ENCODE results near the gene ADAT2. TPM values are rescaled to one million over a fixed set of nuclear protein-coding genes. Genes with fewer than 3 reads are reported as not detected.
A peak's percentile ranks its signal among the peaks of the same experiment; 100 is the strongest.

Gene ADAT2
- total and polyA plus RNA-seq, 2 of the 13 experiments (the other 11 are each of a cell fraction or from before 2014, with no cell fraction given): 10.5 to 18.3 TPM

DNA sequence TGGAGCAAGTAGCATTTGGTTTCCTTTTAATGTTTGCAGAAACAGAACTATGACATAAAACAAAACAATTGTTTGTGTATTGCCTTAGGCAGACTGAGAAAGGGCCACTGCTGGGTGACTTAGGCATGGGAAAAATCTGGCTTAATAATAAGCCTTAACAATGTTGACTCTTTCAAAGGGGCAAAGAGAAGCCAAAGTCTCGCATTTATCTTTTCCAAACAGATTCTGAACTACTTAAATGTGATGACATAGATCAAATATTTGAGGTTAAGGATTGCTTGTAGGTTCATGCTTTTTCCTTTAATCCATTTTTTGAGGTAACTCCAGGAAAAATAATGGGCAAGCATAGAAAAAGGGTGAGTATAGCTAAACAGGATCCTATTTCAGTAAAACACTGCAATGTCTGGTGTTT is 39.6 kb downstream of the ADAT2 start (continued):
- TF ChIP-seq ZNF550 (CRISPR knock-in tag; IDR thresholded peaks at IDR 0.05; ENCODE audit: borderline replicate concordance): no peak
- no peak for TF ChIP-seq SETDB1 (CRISPR knock-in tag; IDR thresholded peaks at IDR 0.05; ENCODE audit: borderline replicate concordance)
- TF ChIP-seq EP300 (IDR thresholded peaks at IDR 0.05; ENCODE audit: low read depth in 2 of 2, low read length in 2 of 2): peak in 1 of 2 experiments; percentile 97; a peak in 2 of 4 replicates
- TF ChIP-seq EP300 (CRISPR knock-in tag; IDR thresholded peaks at IDR 0.05; ENCODE audit: borderline replicate concordance): peak; percentile 75; the same call in 1 of the 2 replicates
- no peak for TF ChIP-seq RAD51 (IDR thresholded peaks at IDR 0.05; ENCODE audit: borderline replicate concordance)
- no peak for TF ChIP-seq SNRNP70 (IDR thresholded peaks at IDR 0.05; ENCODE audit: low read depth, low read length)
- TF ChIP-seq PCBP2 (optimal IDR thresholded peaks at IDR 0.05; ENCODE audit: low read depth, low read length, poor library complexity, severe bottlenecking): no peak
- no peak for TF ChIP-seq SRSF1 (optimal IDR thresholded peaks at IDR 0.05; ENCODE audit: low read depth, low read length)
- TF ChIP-seq, protein P1, sequence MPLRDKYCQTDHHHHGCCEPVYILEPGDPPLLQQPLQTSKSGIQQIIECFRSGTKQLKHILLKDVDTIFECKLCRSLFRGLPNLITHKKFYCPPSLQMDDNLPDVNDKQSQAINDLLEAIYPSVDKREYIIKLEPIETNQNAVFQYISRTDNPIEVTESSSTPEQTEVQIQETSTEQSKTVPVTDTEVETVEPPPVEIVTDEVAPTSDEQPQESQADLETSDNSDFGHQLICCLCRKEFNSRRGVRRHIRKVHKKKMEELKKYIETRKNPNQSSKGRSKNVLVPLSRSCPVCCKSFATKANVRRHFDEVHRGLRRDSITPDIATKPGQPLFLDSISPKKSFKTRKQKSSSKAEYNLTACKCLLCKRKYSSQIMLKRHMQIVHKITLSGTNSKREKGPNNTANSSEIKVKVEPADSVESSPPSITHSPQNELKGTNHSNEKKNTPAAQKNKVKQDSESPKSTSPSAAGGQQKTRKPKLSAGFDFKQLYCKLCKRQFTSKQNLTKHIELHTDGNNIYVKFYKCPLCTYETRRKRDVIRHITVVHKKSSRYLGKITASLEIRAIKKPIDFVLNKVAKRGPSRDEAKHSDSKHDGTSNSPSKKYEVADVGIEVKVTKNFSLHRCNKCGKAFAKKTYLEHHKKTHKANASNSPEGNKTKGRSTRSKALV (CRISPR knock-in tag; IDR thresholded peaks at IDR 0.05): 0 out of 2 replicates have a peak, but pooled peaks have one; percentile 33
- no peak for TF ChIP-seq ZNF496 (CRISPR knock-in tag; IDR thresholded peaks at IDR 0.05; ENCODE audit: insufficient replicate concordance)
- TF ChIP-seq AKAP8 (CRISPR knock-in tag; IDR thresholded peaks at IDR 0.05): no peak
- TF ChIP-seq, protein P2, sequence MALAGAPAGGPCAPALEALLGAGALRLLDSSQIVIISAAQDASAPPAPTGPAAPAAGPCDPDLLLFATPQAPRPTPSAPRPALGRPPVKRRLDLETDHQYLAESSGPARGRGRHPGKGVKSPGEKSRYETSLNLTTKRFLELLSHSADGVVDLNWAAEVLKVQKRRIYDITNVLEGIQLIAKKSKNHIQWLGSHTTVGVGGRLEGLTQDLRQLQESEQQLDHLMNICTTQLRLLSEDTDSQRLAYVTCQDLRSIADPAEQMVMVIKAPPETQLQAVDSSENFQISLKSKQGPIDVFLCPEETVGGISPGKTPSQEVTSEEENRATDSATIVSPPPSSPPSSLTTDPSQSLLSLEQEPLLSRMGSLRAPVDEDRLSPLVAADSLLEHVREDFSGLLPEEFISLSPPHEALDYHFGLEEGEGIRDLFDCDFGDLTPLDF (CRISPR knock-in tag; IDR thresholded peaks at IDR 0.05): 0 out of 2 replicates have a peak, but pooled peaks have one; percentile 63
- no peak for TF ChIP-seq MATR3 (CRISPR knock-in tag; IDR thresholded peaks at IDR 0.05)
- TF ChIP-seq, protein P3, sequence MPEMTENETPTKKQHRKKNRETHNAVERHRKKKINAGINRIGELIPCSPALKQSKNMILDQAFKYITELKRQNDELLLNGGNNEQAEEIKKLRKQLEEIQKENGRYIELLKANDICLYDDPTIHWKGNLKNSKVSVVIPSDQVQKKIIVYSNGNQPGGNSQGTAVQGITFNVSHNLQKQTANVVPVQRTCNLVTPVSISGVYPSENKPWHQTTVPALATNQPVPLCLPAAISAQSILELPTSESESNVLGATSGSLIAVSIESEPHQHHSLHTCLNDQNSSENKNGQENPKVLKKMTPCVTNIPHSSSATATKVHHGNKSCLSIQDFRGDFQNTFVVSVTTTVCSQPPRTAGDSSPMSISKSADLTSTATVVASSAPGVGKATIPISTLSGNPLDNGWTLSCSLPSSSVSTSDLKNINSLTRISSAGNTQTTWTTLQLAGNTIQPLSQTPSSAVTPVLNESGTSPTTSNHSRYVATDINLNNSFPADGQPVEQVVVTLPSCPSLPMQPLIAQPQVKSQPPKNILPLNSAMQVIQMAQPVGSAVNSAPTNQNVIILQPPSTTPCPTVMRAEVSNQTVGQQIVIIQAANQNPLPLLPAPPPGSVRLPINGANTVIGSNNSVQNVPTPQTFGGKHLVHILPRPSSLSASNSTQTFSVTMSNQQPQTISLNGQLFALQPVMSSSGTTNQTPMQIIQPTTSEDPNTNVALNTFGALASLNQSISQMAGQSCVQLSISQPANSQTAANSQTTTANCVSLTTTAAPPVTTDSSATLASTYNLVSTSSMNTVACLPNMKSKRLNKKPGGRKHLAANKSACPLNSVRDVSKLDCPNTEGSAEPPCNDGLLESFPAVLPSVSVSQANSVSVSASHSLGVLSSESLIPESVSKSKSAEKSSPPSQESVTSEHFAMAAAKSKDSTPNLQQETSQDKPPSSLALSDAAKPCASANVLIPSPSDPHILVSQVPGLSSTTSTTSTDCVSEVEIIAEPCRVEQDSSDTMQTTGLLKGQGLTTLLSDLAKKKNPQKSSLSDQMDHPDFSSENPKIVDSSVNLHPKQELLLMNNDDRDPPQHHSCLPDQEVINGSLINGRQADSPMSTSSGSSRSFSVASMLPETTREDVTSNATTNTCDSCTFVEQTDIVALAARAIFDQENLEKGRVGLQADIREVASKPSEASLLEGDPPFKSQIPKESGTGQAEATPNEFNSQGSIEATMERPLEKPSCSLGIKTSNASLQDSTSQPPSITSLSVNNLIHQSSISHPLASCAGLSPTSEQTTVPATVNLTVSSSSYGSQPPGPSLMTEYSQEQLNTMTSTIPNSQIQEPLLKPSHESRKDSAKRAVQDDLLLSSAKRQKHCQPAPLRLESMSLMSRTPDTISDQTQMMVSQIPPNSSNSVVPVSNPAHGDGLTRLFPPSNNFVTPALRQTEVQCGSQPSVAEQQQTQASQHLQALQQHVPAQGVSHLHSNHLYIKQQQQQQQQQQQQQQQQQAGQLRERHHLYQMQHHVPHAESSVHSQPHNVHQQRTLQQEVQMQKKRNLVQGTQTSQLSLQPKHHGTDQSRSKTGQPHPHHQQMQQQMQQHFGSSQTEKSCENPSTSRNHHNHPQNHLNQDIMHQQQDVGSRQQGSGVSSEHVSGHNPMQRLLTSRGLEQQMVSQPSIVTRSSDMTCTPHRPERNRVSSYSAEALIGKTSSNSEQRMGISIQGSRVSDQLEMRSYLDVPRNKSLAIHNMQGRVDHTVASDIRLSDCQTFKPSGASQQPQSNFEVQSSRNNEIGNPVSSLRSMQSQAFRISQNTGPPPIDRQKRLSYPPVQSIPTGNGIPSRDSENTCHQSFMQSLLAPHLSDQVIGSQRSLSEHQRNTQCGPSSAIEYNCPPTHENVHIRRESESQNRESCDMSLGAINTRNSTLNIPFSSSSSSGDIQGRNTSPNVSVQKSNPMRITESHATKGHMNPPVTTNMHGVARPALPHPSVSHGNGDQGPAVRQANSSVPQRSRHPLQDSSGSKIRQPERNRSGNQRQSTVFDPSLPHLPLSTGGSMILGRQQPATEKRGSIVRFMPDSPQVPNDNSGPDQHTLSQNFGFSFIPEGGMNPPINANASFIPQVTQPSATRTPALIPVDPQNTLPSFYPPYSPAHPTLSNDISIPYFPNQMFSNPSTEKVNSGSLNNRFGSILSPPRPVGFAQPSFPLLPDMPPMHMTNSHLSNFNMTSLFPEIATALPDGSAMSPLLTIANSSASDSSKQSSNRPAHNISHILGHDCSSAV (CRISPR knock-in tag; IDR thresholded peaks at IDR 0.05; ENCODE audit: borderline replicate concordance): no peak
- TF ChIP-seq GABPA (IDR thresholded peaks at IDR 0.05; ENCODE audit: low read depth, low read length): no peak
- no peak for TF ChIP-seq GABPA (CRISPR knock-in tag; IDR thresholded peaks at IDR 0.05; ENCODE audit: low read depth)
